ENCODE data around the gene IL1RAPL1. TPM values are rescaled to one million over a fixed set of nuclear protein-coding genes. Genes with fewer than 3 reads are reported as not detected.

IL1RAPL1 gene
- polyA plus RNA-seq, 1 of the 3 experiments (the other 2 are of a cell fraction): 2.8 TPM

DNA sequence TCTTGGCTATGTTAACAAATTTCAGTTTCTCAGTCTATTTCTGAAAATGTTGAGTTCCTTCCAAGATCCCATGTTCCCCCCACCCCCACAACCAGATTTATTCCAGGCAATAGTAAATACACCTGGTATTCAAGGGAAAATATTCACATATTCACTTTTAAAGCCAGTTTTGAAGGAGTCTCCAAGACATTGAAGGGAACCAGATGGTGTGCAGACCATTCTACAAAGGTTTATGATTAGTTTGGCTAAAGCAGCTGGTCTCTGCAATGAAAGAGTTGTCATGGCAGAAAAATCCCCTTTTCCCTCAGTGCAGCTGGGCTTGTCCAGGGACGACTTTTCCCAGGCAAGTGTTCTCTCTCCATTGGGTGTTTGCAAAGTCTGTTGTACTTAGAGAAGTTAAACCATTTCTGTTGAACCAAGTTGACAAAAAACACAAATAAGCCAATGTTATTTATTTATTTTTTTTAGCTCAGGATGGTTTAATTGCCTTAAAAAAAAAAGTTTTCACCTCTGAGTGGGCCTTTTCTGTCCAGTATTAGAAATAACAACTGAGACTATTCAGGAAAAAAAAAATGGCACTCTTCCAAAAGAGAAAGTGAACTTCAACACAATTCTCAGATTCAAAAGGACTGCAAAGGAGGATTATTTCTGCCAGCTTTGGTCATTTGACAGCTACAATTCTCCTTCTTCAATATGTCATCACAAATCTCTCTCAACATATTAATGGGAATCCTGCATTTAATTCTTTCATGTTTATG, 410.6 kb downstream of the IL1RAPL1 start:
- H3K9ac ChIP-seq: no peak overlapping the region
- TF ChIP-seq FOXJ3 (CRISPR knock-in tag; IDR thresholded peaks at IDR 0.05) (no peak), EP300 (IDR thresholded peaks at IDR 0.05; ENCODE audit: borderline replicate concordance in 1 of 2, low read depth in 1 of 2, low read length in 1 of 2) (no peak), RXRA (IDR thresholded peaks at IDR 0.05; ENCODE audit: borderline replicate concordance, low read depth) (no peak), RFX5 (IDR thresholded peaks at IDR 0.05; ENCODE audit: low read length) (no peak), TCF12 (IDR thresholded peaks at IDR 0.05) (no peak), MXI1 (IDR thresholded peaks at IDR 0.05; ENCODE audit: low read depth, low read length) (no peak), NFIC (IDR thresholded peaks at IDR 0.05; ENCODE audit: borderline replicate concordance) (no peak), GABPA (IDR thresholded peaks at IDR 0.05; ENCODE audit: low read depth) (no peak), POLR2AphosphoS5 (IDR thresholded peaks at IDR 0.05; ENCODE audit: low read depth, low read length) (no peak), FOXM1 (IDR thresholded peaks at IDR 0.05; ENCODE audit: low read depth) (no peak), SMC3 (IDR thresholded peaks at IDR 0.05; ENCODE audit: low read depth, low read length) (no peak), CHD2 (IDR thresholded peaks at IDR 0.05; ENCODE audit: low read length, partially characterized antibody) (no peak), RCOR1 (IDR thresholded peaks at IDR 0.05; ENCODE audit: low read length) (no peak), JUND (IDR thresholded peaks at IDR 0.05) (no peak), YY1 (IDR thresholded peaks at IDR 0.05; ENCODE audit: low read depth) (no peak)
- TF ChIP-seq, protein P1, sequence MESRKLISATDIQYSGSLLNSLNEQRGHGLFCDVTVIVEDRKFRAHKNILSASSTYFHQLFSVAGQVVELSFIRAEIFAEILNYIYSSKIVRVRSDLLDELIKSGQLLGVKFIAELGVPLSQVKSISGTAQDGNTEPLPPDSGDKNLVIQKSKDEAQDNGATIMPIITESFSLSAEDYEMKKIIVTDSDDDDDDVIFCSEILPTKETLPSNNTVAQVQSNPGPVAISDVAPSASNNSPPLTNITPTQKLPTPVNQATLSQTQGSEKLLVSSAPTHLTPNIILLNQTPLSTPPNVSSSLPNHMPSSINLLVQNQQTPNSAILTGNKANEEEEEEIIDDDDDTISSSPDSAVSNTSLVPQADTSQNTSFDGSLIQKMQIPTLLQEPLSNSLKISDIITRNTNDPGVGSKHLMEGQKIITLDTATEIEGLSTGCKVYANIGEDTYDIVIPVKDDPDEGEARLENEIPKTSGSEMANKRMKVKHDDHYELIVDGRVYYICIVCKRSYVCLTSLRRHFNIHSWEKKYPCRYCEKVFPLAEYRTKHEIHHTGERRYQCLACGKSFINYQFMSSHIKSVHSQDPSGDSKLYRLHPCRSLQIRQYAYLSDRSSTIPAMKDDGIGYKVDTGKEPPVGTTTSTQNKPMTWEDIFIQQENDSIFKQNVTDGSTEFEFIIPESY (IDR thresholded peaks at IDR 0.05; ENCODE audit: borderline replicate concordance, low read depth): no peak
- TF ChIP-seq, protein P2, sequence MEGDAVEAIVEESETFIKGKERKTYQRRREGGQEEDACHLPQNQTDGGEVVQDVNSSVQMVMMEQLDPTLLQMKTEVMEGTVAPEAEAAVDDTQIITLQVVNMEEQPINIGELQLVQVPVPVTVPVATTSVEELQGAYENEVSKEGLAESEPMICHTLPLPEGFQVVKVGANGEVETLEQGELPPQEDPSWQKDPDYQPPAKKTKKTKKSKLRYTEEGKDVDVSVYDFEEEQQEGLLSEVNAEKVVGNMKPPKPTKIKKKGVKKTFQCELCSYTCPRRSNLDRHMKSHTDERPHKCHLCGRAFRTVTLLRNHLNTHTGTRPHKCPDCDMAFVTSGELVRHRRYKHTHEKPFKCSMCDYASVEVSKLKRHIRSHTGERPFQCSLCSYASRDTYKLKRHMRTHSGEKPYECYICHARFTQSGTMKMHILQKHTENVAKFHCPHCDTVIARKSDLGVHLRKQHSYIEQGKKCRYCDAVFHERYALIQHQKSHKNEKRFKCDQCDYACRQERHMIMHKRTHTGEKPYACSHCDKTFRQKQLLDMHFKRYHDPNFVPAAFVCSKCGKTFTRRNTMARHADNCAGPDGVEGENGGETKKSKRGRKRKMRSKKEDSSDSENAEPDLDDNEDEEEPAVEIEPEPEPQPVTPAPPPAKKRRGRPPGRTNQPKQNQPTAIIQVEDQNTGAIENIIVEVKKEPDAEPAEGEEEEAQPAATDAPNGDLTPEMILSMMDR (IDR thresholded peaks at IDR 0.05): no peak
- TF ChIP-seq, protein P3, sequence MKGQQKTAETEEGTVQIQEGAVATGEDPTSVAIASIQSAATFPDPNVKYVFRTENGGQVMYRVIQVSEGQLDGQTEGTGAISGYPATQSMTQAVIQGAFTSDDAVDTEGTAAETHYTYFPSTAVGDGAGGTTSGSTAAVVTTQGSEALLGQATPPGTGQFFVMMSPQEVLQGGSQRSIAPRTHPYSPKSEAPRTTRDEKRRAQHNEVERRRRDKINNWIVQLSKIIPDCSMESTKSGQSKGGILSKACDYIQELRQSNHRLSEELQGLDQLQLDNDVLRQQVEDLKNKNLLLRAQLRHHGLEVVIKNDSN (IDR thresholded peaks at IDR 0.05; ENCODE audit: borderline replicate concordance, low read depth): no peak
- TF ChIP-seq, protein P4, sequence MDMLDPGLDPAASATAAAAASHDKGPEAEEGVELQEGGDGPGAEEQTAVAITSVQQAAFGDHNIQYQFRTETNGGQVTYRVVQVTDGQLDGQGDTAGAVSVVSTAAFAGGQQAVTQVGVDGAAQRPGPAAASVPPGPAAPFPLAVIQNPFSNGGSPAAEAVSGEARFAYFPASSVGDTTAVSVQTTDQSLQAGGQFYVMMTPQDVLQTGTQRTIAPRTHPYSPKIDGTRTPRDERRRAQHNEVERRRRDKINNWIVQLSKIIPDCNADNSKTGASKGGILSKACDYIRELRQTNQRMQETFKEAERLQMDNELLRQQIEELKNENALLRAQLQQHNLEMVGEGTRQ (IDR thresholded peaks at IDR 0.05; ENCODE audit: borderline replicate concordance, low read depth, low read length): no peak
- TF ChIP-seq, protein P5, sequence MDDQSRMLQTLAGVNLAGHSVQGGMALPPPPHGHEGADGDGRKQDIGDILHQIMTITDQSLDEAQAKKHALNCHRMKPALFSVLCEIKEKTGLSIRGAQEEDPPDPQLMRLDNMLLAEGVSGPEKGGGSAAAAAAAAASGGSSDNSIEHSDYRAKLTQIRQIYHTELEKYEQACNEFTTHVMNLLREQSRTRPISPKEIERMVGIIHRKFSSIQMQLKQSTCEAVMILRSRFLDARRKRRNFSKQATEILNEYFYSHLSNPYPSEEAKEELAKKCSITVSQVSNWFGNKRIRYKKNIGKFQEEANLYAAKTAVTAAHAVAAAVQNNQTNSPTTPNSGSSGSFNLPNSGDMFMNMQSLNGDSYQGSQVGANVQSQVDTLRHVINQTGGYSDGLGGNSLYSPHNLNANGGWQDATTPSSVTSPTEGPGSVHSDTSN (IDR thresholded peaks at IDR 0.05): no peak
- H3K9me2 ChIP-seq: no peaks in the 10 kb centered on the region
- POLR2A ChIA-PET: no interaction called here
- no peak overlapping the region for H2AFZ ChIP-seq (ENCODE audit: low read depth)
- no peaks in the 10 kb centered on the region for H3K9me3 ChIP-seq
- no peaks in the 10 kb centered on the region for H3K4me1 ChIP-seq (ENCODE audit: control insufficient read depth in 1 of 2, insufficient read depth in 2 of 2, low read depth in 1 of 2, low read length in 1 of 2)
- CTCF ChIA-PET: interaction anchor here (1.0 to 1.3 kb wide), 2 partner anchors 9 to 14 kb away, joined by 3 read pairs; no protein-coding TSS in a partner anchor
- H3K4me3 ChIP-seq (ENCODE audit: low read depth in 2 of 2, low read length in 1 of 2): no peak overlapping the region
- no peaks in the 10 kb centered on the region for H4K20me1 ChIP-seq (ENCODE audit: insufficient read depth)
- 5% methylated on average over 1 of the region's 1 CpG for WGBS (ENCODE audit: low lambda C conversion rate)
- H3K4me2 ChIP-seq: no peak overlapping the region
- H3K27ac ChIP-seq (ENCODE audit: low read depth in 2 of 2, low read length in 1 of 2): no peak overlapping the region
- H3F3A ChIP-seq (replicated peaks; ENCODE audit: insufficient read depth): no peaks in the 10 kb centered on the region
- H3K27me3 ChIP-seq (ENCODE audit: insufficient read depth): no peaks in the 10 kb centered on the region
- no peak for DNase-seq
- H3K79me2 ChIP-seq (ENCODE audit: insufficient read depth): no peaks in the 10 kb centered on the region
- no peaks in the 10 kb centered on the region for H3K36me3 ChIP-seq (replicated peaks in 1 of 2; ENCODE audit: control insufficient read depth in 1 of 2, insufficient read depth in 2 of 2, low read length in 1 of 2)

All from SK-N-SH (cell line).